Stimulated activated CD4-positive, alpha-beta T cell treated with anti-CD3 and anti-CD28 coated beads, Interleukin-15, amount 100 ng/mL, for 1 hour (primary cell): ENCODE data around the gene LTO1.
"Not testable (repeated sequence)": the region's sequence is repeated elsewhere in the genome, so short reads cannot be mapped to it uniquely, and the experiment has no call there.

Experiments
- DNase-seq, 2 donors: peaks; one replicate each; pipeline ENCODE4 v3.0.0-alpha.2; 2020; ENCODE audit warnings: low read depth in 1 of 2, low spot score in 1 of 2

The LTO1 gene

GRCh38 chr11:69702239-69702691 is 27.1 kb upstream of the LTO1 start:
- DNase-seq = no peak

GRCh38 chr11:69700278-69701140 is 25.4 kb upstream of the LTO1 start:
- no peak for DNase-seq

GRCh38 chr11:69699213-69699612 is 24.1 kb upstream of the LTO1 start:
- DNase-seq = no peak

- no peak for DNase-seq
These were observed 23.2 kb upstream of the LTO1 start for GRCh38 chr11:69698362-69698761.

GRCh38 chr11:69697861-69698260 is 22.7 kb upstream of the LTO1 start:
- DNase-seq = no peak

- DNase-seq = no peak
These were observed 22.3 kb upstream of the LTO1 start for GRCh38 chr11:69697469-69697843.

GRCh38 chr11:69696749-69697468 is 21.8 kb upstream of the LTO1 start:
- DNase-seq = no peak

- not testable (repeated sequence) for DNase-seq
These were observed 20.8 kb upstream of the LTO1 start for GRCh38 chr11:69695995-69696394.

- no peak for DNase-seq
These were observed 20.4 kb upstream of the LTO1 start for GRCh38 chr11:69695581-69695980.

- no peak for DNase-seq
These were observed 19.6 kb upstream of the LTO1 start for GRCh38 chr11:69694781-69695180.

- no peak for DNase-seq
These were observed 17.3 kb upstream of the LTO1 start for GRCh38 chr11:69692422-69692821.

- no peak for DNase-seq
These were observed 16.3 kb upstream of the LTO1 start for GRCh38 chr11:69691463-69691862.

GRCh38 chr11:69689484-69690319 is 14.5 kb upstream of the LTO1 start:
- DNase-seq = no peak

GRCh38 chr11:69687969-69688771 is 13.0 kb upstream of the LTO1 start:
- not testable (repeated sequence) for DNase-seq

GRCh38 chr11:69686856-69687255 is 11.7 kb upstream of the LTO1 start:
- no peak for DNase-seq

- DNase-seq = no peak
These were observed 11.3 kb upstream of the LTO1 start for GRCh38 chr11:69686452-69686851.

- no peak for DNase-seq
These were observed 10.2 kb upstream of the LTO1 start for GRCh38 chr11:69685348-69685747.

GRCh38 chr11:69684651-69685050 is 9.5 kb upstream of the LTO1 start:
- DNase-seq = no peak

- no peak for DNase-seq
These were observed 8.7 kb upstream of the LTO1 start for GRCh38 chr11:69683764-69684333.

- no peak for DNase-seq
These were observed 7.7 kb upstream of the LTO1 start for GRCh38 chr11:69682681-69683326.
